ENCODE results near the gene DNHD1. TPM values are rescaled to one million over a fixed set of nuclear protein-coding genes. Genes with fewer than 3 reads are reported as not detected.

The DNHD1 gene
- total and polyA plus RNA-seq, 2 of the 8 experiments (the other 6 are each of a cell fraction or from before 2014, with no cell fraction given) = 5.0 to 6.8 TPM

DNA sequence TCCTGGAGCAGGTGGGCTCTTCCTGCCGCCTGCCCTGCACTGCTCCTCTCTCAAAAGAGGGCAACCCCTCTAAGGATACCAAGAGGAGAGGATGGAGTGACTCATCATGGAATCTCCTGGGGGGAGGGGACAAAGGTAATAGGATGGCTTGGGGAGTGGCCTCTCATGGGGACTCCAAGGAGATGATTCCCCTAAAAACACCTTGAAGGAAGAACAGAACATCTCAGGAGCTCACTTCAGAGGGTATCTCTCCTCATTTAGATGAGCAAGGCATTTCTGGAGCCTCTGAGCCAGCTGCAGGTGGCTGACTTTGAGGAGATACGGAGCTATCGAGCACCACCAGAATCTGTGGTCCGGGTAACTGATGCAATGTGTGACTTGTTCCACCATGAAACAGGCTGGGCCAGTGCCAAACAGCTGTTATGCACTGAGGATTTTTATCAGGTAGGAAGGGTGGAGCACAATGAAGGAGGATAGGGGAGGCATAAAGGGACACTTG is 66.1 kb downstream of the DNHD1 start:
- Histone ChIP-seq H4K8ac (ENCODE audit: extremely low read depth, insufficient read depth, low read length) (no peak overlapping the region), H3K14ac (ENCODE audit: insufficient read length) (no peak overlapping the region), H3K56ac (replicated peaks; ENCODE audit: insufficient read length, low read depth, low read length) (no peak overlapping the region), H2BK12ac (ENCODE audit: low read depth, low read length) (no peak overlapping the region), H2BK5ac (ENCODE audit: low read depth, low read length) (no peak overlapping the region), H2BK15ac (ENCODE audit: low read length) (no peak overlapping the region), H4K20me1 (replicated peaks in 1 of 2; ENCODE audit: control insufficient read depth in 1 of 2, insufficient read depth in 2 of 2, low read length in 2 of 2) (no peaks in the 10 kb centered on the region), H3K79me1 (ENCODE audit: low read depth, low read length) (no peaks in the 10 kb centered on the region), H3K23ac (ENCODE audit: insufficient read length) (no peak overlapping the region), H3K79me2 (ENCODE audit: control insufficient read depth in 1 of 2, insufficient read depth in 2 of 2, low read length in 2 of 2) (no peaks in the 10 kb centered on the region), H3K23me2 (ENCODE audit: low read depth, low read length) (no peaks in the 10 kb centered on the region), H3K27me3 (replicated peaks in 1 of 4; ENCODE audit: control insufficient read depth in 3 of 4, extremely low read depth in 1 of 4, insufficient read depth in 3 of 4, low read length in 3 of 4) (peaks cover 0 to 2% (median 0%) of the 10 kb centered on the region in 4 experiments; a peak in 1 of 7 replicates), H4K5ac (ENCODE audit: insufficient read length, low read depth, low read length) (no peak overlapping the region), H3K4ac (replicated peaks; ENCODE audit: insufficient read length, low read depth, low read length) (no peak overlapping the region), H3K18ac (ENCODE audit: extremely low read depth, low read length) (no peak overlapping the region), H3K4me3 (ENCODE audit: extremely low read depth in 1 of 4, insufficient read depth in 2 of 4, low read depth in 3 of 4, low read length in 4 of 4) (no peak overlapping the region), H3K9me3 (ENCODE audit: insufficient read depth in 2 of 2, low read depth in 1 of 2, low read length in 1 of 2) (no peaks in the 10 kb centered on the region), H4K91ac (replicated peaks; ENCODE audit: insufficient read length, low read length) (no peak overlapping the region), H3K9ac (replicated peaks in 1 of 4; ENCODE audit: extremely low read depth in 1 of 4, low read depth in 3 of 4, low read length in 3 of 4) (no peak overlapping the region), H2AK5ac (ENCODE audit: low read depth, low read length) (no peak overlapping the region), H3K36me3 (ENCODE audit: control insufficient read depth in 2 of 4, insufficient read depth in 4 of 4, low read length in 3 of 4) (no peaks in the 10 kb centered on the region), H3K4me2 (ENCODE audit: insufficient read depth in 1 of 2, low read depth in 2 of 2, low read length in 2 of 2) (no peak overlapping the region), H2BK20ac (ENCODE audit: low read length) (no peak overlapping the region), H2BK120ac (replicated peaks; ENCODE audit: low read depth, low read length) (no peak overlapping the region), H3K4me1 (replicated peaks in 1 of 4; ENCODE audit: control insufficient read depth in 3 of 4, insufficient read depth in 4 of 4, low read length in 3 of 4) (peaks cover 0 to 7% (median 2%) of the 10 kb centered on the region in 4 experiments; a peak in 4 of 7 replicates), H2AFZ (ENCODE audit: low read length) (no peak overlapping the region), H3K27ac (ENCODE audit: low read depth, low read length) (no peak overlapping the region)
- ChIA-PET POLR2A (ENCODE audit: partially characterized antibody) (interaction anchor here (0.9 to 1.6 kb wide), 3 partner anchors 9 to 62 kb away, joined by 3 to 5 read pairs (median 3); no protein-coding TSS in a partner anchor), CTCF (ENCODE audit: partially characterized antibody) (interaction anchor here (0.6 to 3.3 kb wide), 11 partner anchors 8 to 200 kb away, joined by 3 to 14 read pairs (median 3); no protein-coding TSS in a partner anchor)
- DNase-seq (ENCODE audit: low read depth in 1 of 2, low spot score in 2 of 2) (no peak), FAIRE-seq (no peak)
- WGBS, 2 experiments (ENCODE audit: extremely low coverage in 1 of 2, insufficient coverage in 1 of 2, insufficient read length in 1 of 2, insufficient replicate concordance in 2 of 2, low coverage in 1 of 2, low lambda C conversion rate in 2 of 2, missing lambda C conversion rate in 1 of 2) = 94% methylated on average over 4 of the region's 4 CpGs; no CpG with 5 or more reads in 1 of the 2 experiments
- TF ChIP-seq GTF2F1 (IDR thresholded peaks at IDR 0.05; ENCODE audit: borderline replicate concordance, low read depth, low read length) = no peak
- no peak for TF ChIP-seq HDAC2 (IDR thresholded peaks at IDR 0.05; ENCODE audit: borderline replicate concordance in 1 of 2, low read depth in 2 of 2, low read length in 2 of 2)

All from H1 (cell line).